ENCODE results near the gene AVL9. TPM values are rescaled to one million over a fixed set of nuclear protein-coding genes. Genes with fewer than 3 reads are reported as not detected.

The AVL9 gene
- total and polyA plus RNA-seq, 2 of the 4 experiments (the other 2 are of a cell fraction), result 13.1 to 21.7 TPM

DNA sequence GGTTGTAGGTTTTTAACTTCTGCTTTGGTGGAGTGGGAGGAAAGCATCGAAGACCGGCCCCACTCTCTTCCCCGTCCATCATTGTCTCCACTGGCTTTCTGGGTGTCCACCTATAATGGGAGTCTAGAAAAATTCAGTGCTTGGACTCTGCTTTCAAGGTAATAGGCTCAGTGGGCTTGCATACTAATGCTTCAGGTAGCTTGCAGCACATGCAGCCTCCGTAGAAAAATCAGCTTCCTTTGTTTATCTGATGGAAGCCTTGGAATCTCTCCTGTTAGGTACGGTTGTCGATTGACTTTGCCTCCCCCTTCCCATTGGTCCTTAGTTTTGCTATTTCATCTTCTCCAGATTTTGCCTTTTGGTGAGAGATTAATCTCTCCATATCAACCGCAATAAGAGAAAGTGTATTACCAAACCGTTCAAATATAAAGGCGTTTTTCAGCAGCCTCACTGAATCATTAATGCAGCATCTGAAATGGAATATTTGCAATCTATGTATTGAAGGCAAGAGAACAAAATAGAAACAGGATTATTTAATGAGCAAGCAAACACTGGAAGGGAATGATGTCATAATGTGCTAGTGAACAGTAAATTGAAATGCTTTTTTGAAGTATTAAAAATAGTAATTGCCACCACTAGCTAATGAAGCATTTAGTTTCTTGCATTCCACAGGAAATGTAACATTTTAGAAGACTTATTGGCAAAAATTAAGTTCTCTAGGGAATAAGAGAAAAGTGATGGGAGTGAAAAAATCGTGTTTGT is 944 bp downstream of the AVL9 start:
- H3K9ac ChIP-seq (ENCODE audit: low read depth, low read length), result peak overlapping the region; percentile 94
- H2BK15ac ChIP-seq (ENCODE audit: low read depth, low read length), result no peak overlapping the region
- BruUV-seq (replicated peaks), result TSS peak; percentile 44
- ChIA-PET CTCF (interaction anchor here (1.5 kb wide), 1 partner anchor 16 kb away, joined by 3 read pairs; no protein-coding TSS in a partner anchor), POLR2A (ENCODE audit: unreplicated experiment) (interaction anchor here (0.7 kb wide), 1 partner anchor 85 kb away, joined by 3 read pairs; no protein-coding TSS in a partner anchor)
- H3K56ac ChIP-seq (ENCODE audit: extremely low read depth, insufficient read depth, low read length), result peak overlapping the region; percentile 66
- H2AK9ac ChIP-seq (replicated peaks; ENCODE audit: low read depth, low read length, poor library complexity), result peak overlapping the region; percentile 21
- peak overlapping the region; percentile 96 for H3K4ac ChIP-seq (ENCODE audit: low read depth, low read length)
- H2BK20ac ChIP-seq (ENCODE audit: low read depth, low read length), result no peak overlapping the region
- 100% methylated on average over 1 of the region's 10 CpGs; no CpG with 5 or more reads in 1 of the 2 experiments for WGBS, 2 experiments (ENCODE audit: extremely low coverage in 2 of 2, insufficient read length in 1 of 2)
- H3K4me1 ChIP-seq (ENCODE audit: control insufficient read depth, insufficient read depth, low read length), result peaks cover 3% of the 10 kb centered on the region; the same call in 1 of the 2 replicates
- H3K23ac ChIP-seq (ENCODE audit: low read depth, low read length), result peak overlapping the region; percentile 77
- peak overlapping the region; percentile 76 for H4K5ac ChIP-seq (ENCODE audit: low read depth, low read length)
- in situ Hi-C loops (cut with MboI; ENCODE audit: low sequenced_read_pairs), result no loop called here
- H2AFZ ChIP-seq (replicated peaks; ENCODE audit: low read length, poor library complexity), result peak overlapping the region; percentile 96
- peak overlapping the region; percentile 100 for H3K4me2 ChIP-seq (ENCODE audit: low read depth, low read length)
- peak overlapping the region; percentile 62 to 92; a peak in 3 of 4 replicates for H4K8ac ChIP-seq (ENCODE audit: low read depth in 2 of 2, low read length in 2 of 2)
- H3K4me3 ChIP-seq (ENCODE audit: insufficient read depth, low read depth, low read length), result peak overlapping the region; percentile 97
- peak overlapping the region; percentile 16 for H2BK120ac ChIP-seq (ENCODE audit: low read depth, low read length)
- H3K27me3 ChIP-seq (ENCODE audit: control insufficient read depth, insufficient read depth, low read length), result no peaks in the 10 kb centered on the region
- intact Hi-C loops (cut with micrococcal nuclease), result loop anchor here (5.0 kb wide), 1 partner anchor 176 kb away; no protein-coding TSS in a partner anchor
- H3K79me1 ChIP-seq (ENCODE audit: low read depth in 1 of 2, low read length in 2 of 2), result peaks cover 6 to 17% of the 10 kb centered on the region in 2 experiments; a peak in 3 of 4 replicates
- no peaks in the 10 kb centered on the region for H3K9me3 ChIP-seq (ENCODE audit: control insufficient read depth, insufficient read depth, low read length)
- H3K18ac ChIP-seq (ENCODE audit: low read depth, low read length), result peak overlapping the region; percentile 68
- TF ChIP-seq RCOR1 (IDR thresholded peaks at IDR 0.05; ENCODE audit: insufficient replicate concordance, low read length) (no peak), MXI1 (IDR thresholded peaks at IDR 0.05; ENCODE audit: borderline replicate concordance, low read depth, low read length) (no peak), RFX5 (IDR thresholded peaks at IDR 0.05; ENCODE audit: low read depth, low read length) (no peak), SMC3 (IDR thresholded peaks at IDR 0.05; ENCODE audit: low read depth, low read length) (no peak), RAD21 (IDR thresholded peaks at IDR 0.05; ENCODE audit: low read length) (no peak), MAZ (IDR thresholded peaks at IDR 0.05; ENCODE audit: borderline replicate concordance, low read depth, low read length) (no peak), BHLHE40 (IDR thresholded peaks at IDR 0.05; ENCODE audit: low read depth, low read length) (no peak), FOS (IDR thresholded peaks at IDR 0.05; ENCODE audit: low read depth, low read length) (no peak), NFE2L2 (IDR thresholded peaks at IDR 0.05; ENCODE audit: low read depth, low read length) (no peak), CHD1 (IDR thresholded peaks at IDR 0.05; ENCODE audit: low read depth, low read length) (no peak), CEBPB (IDR thresholded peaks at IDR 0.05; ENCODE audit: low read depth, low read length) (no peak), POLR2A (IDR thresholded peaks at IDR 0.05; ENCODE audit: low read depth, low read length) (no peak)
- TF ChIP-seq, protein P1, sequence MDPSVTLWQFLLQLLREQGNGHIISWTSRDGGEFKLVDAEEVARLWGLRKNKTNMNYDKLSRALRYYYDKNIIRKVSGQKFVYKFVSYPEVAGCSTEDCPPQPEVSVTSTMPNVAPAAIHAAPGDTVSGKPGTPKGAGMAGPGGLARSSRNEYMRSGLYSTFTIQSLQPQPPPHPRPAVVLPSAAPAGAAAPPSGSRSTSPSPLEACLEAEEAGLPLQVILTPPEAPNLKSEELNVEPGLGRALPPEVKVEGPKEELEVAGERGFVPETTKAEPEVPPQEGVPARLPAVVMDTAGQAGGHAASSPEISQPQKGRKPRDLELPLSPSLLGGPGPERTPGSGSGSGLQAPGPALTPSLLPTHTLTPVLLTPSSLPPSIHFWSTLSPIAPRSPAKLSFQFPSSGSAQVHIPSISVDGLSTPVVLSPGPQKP (IDR thresholded peaks at IDR 0.05; ENCODE audit: borderline replicate concordance, low read depth, low read length), result no peak
- H4K91ac ChIP-seq (ENCODE audit: insufficient read depth, low read depth, low read length), result 0 out of 2 replicates have a peak overlapping the region, but pooled peaks have one; percentile 48
- no peak for DNase-seq
- ATAC-seq (ENCODE audit: low read depth), result no peak
- dilution Hi-C loops (cut with HindIII; ENCODE audit: low sequenced_read_pairs, unreplicated experiment), result no loop called here
- peak overlapping the region; percentile 93 for H3K14ac ChIP-seq (replicated peaks; ENCODE audit: low read depth, low read length)
- peak overlapping the region; percentile 94 for H2BK5ac ChIP-seq (ENCODE audit: low read depth, low read length, poor library complexity, severe bottlenecking)
- H2AK5ac ChIP-seq (ENCODE audit: low read depth, low read length), result peak overlapping the region; percentile 45; the same call in 1 of the 2 replicates
- H3K9me1 ChIP-seq (ENCODE audit: insufficient read depth, low read length), result 0 out of 2 replicates have a peak, but pooled peaks cover 4% of the 10 kb centered on the region
- H4K20me1 ChIP-seq (ENCODE audit: insufficient read depth, low read length), result peaks cover 7% of the 10 kb centered on the region; the same call in 1 of the 2 replicates
- peak overlapping the region; percentile 98 for H3K27ac ChIP-seq (ENCODE audit: insufficient read depth, low read length)
- no peaks in the 10 kb centered on the region for H3K36me3 ChIP-seq (ENCODE audit: control insufficient read depth, insufficient read depth, low read length)

Data from IMR-90 (cell line).